ENCODE measurements around the gene ACAP3.

DNA sequence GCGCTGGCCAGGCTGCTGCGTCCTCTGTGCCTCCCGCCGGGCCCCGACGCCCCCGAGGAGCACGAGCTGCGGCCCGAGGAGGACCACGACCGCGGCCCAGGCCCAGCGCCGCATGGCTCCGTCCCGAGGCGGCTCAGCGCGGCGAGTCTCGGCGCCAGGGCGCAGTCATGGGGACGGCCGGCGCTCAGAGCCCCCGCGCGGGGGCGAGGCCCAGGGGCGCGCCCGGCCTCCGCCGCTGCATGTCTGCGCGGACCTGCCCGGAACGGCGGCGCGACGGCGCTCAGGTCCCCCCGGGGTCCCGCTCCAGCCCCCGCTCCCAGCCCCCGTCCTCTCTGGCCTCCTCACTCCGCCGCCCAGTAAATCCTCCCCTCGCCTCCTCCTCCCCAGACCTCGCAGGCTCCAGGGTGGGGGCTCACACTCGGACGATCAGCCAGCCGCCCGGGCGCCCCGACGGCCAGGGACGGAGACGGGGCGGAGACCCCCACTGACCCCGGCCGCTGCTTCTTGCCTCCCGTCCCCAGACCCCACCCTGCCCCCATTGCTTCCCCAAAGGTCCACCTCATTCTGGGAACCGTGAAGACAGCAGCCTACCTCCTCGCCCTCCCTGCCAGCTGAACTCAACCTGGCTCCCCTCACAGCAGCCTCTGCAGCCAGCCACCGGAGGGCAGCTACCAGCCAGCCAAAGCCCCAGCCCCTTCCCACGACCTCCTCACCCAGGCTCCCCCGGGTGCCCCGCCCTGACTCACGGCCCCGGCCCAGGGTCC, 61.0 kb downstream of the ACAP3 start, which contains the start of gene C1QTNF12:
- no peak for TF ChIP-seq POLR2AphosphoS5 (IDR thresholded peaks at IDR 0.05)
- no peak for TF ChIP-seq POLR2A (IDR thresholded peaks at IDR 0.05)
- TF ChIP-seq CTCF (IDR thresholded peaks at IDR 0.05): no peak

Data from prostate gland (tissue), 2 donors.